GM12878 (cell line): ENCODE results near the gene SP2. TPM values are rescaled to one million over a fixed set of nuclear protein-coding genes. Genes with fewer than 3 reads are reported as not detected.

ENCODE experiments used
- ATAC-seq: fragments of 200-7000 bp; cut with Tn5 transposase; 3 replicates; pipeline ENCODE4 v1.9.1; 2020; ENCODE audit warnings: mild to moderate bottlenecking, moderate library complexity
- BruUV-seq: library from RNA; stranded (reverse); fragments of 400-500 nt; replicated peaks from 2 replicates; lab custom pipeline; 2021; lab: Mats Ljungman, UMichigan
- CTCF ChIA-PET: fragments of 300-600 bp; sonication (Branson Sonifier 250); formaldehyde crosslinking; extraction: SDS; loops from one replicate; lab custom pipeline; 2021; ENCODE audit warnings: inconsistent platforms; lab: Yijun Ruan, JAX
- POLR2A ChIA-PET: fragments of 350-600 bp; formaldehyde crosslinking; extraction: SDS; loops from one replicate; lab custom pipeline; 2021; ENCODE audit warnings: inconsistent platforms; lab: Charles Lee
- RAD21 ChIA-PET: fragments of 300-600 bp; sonication (Branson Sonifier 250); formaldehyde crosslinking; loops from one replicate; lab custom pipeline; 2023; ENCODE audit warnings: antibody characterized with exemption; ENCODE audit not compliant: unreplicated experiment; lab: Charles Lee
- SMC1A ChIA-PET: fragments of 300-600 bp; sonication (Branson Sonifier 250); formaldehyde crosslinking; loops from one replicate; lab custom pipeline; 2023; ENCODE audit not compliant: unreplicated experiment, uncharacterized antibody; lab: Charles Lee
- DNase-seq: peaks from one replicate; pipeline ENCODE4 v3.0.0-alpha.2; 2011; ENCODE audit warnings: low read depth, low spot score
- FAIRE-seq: peaks from 3 replicates; lab custom pipeline; 2011; peaks lifted over from hg19 to GRCh38; lab: Jason Lieb, UNC
- H2AFZ ChIP-seq: 2 replicates; pipeline ENCODE4 v1.6.0; 2011; ENCODE audit warnings: low read depth, low read length, control low read depth; ENCODE audit not compliant: control insufficient read depth
- H3K27ac ChIP-seq: 2 replicates; pipeline ENCODE4 v1.5.1; 2011; ENCODE audit warnings: control low read depth; ENCODE audit not compliant: control insufficient read depth, insufficient read depth
- H3K27me3 ChIP-seq, 2 experiments: replicated peaks in 1 of 2; 2 replicates each; pipeline versions ENCODE4 v1.6.0 to v1.6.1; 2011; ENCODE audit warnings: low read length in 1 of 2; ENCODE audit not compliant: control insufficient read depth in 2 of 2, insufficient read depth in 2 of 2
- H3K36me3 ChIP-seq, 2 experiments: 2 replicates each; pipeline ENCODE4 v1.5.1; 2011; ENCODE audit warnings: low read length in 1 of 2; ENCODE audit not compliant: control insufficient read depth in 2 of 2, insufficient read depth in 2 of 2
- H3K4me1 ChIP-seq: 2 replicates; pipeline ENCODE4 v1.6.1; 2011; ENCODE audit warnings: mild to moderate bottlenecking, low read length, moderate library complexity, mixed read lengths; ENCODE audit not compliant: control insufficient read depth, insufficient read depth
- H3K4me2 ChIP-seq: 2 replicates; pipeline ENCODE4 v1.6.0; 2011; ENCODE audit warnings: control low read depth; ENCODE audit not compliant: control insufficient read depth, insufficient read depth
- H3K4me3 ChIP-seq: fragments of 200-600 bp; sonication (generic); 2 replicates; pipeline ENCODE4 v1.5.1; 2016
- H3K79me2 ChIP-seq: 2 replicates; pipeline ENCODE4 v1.6.0; 2011; ENCODE audit warnings: low read length; ENCODE audit not compliant: control insufficient read depth, insufficient read depth
- H3K9ac ChIP-seq: 2 replicates; pipeline ENCODE4 v1.8.0; 2011; ENCODE audit warnings: low read length, control low read depth, mixed read lengths; ENCODE audit not compliant: control insufficient read depth, insufficient read depth
- H3K9me3 ChIP-seq: replicated peaks from 3 replicates; pipeline ENCODE4 v1.5.1; 2011; ENCODE audit warnings: mild to moderate bottlenecking, low read length; ENCODE audit not compliant: control insufficient read depth, insufficient read depth
- H4K20me1 ChIP-seq: 2 replicates; pipeline ENCODE4 v1.6.0; 2011; ENCODE audit not compliant: control insufficient read depth, insufficient read depth
- BCLAF1 ChIP-seq: fragments of 450-650 bp; IDR thresholded peaks from 2 replicates; pipeline ENCODE4 v1.6.1; 2017; ENCODE audit warnings: antibody characterized with exemption, mild to moderate bottlenecking, moderate library complexity
- CHD1 ChIP-seq: IDR thresholded peaks from 2 replicates; pipeline ENCODE4 v1.6.1; 2012; ENCODE audit warnings: low read depth, low read length, improper control_type of control experiment
- CTCF ChIP-seq, 3 experiments: IDR thresholded peaks in 2 of 3; conservative IDR thresholded peaks in 1 of 3; 2 replicates each; pipeline ENCODE4 v1.5.1; 2011; ENCODE audit warnings: low read depth in 3 of 3, low read length in 3 of 3, mild to moderate bottlenecking in 3 of 3, control low read depth in 2 of 3, moderate library complexity in 2 of 3, inconsistent platforms in 1 of 3, mixed read lengths in 1 of 3; ENCODE audit not compliant: control insufficient read depth in 2 of 3, insufficient read depth in 1 of 3; ENCODE audit errors: extremely low read depth in 1 of 3
- RAD21 ChIP-seq: IDR thresholded peaks from 2 replicates; pipeline ENCODE4 v1.6.1; 2011; ENCODE audit warnings: mild to moderate bottlenecking, low read depth, low read length, moderate library complexity; ENCODE audit not compliant: insufficient read depth
- ZSCAN29 ChIP-seq: fragments of 450-650 bp; IDR thresholded peaks from 2 replicates; pipeline ENCODE4 v1.6.1; 2017; ENCODE audit warnings: mild to moderate bottlenecking, moderate library complexity
- WGBS: methylation state at CpG from one replicate; pipeline ENCODE4 v1.1.6; 2016; ENCODE audit warnings: low lambda C conversion rate; ENCODE audit not compliant: insufficient replicate concordance, insufficient coverage; ENCODE audit errors: missing lambda C conversion rate; 5-methylcytosine and 5-hydroxymethylcytosine counted together
- in situ Hi-C: fragments of 300-500 bp; cut with MboI; formaldehyde crosslinking; loops from 9 replicates; pipeline ENCODE4 v1.14.3; 2018; ENCODE audit warnings: mixed read lengths
- intact Hi-C: fragments of 100-400 bp; cut with micrococcal nuclease; formaldehyde crosslinking; loops from one replicate; pipeline ENCODE4 v1.14.2; 2022; ENCODE audit not compliant: unreplicated experiment
- polyA plus RNA-seq, 11 experiments: library from polyadenylated mRNA; depleted of rRNA in 4 of 11; unstranded in 6 of 11; stranded (reverse) in 5 of 11; fragments of >200 nt; fragmentation: Nextera tagmentation in 4 of 11; fragmentation: Illumina TruSeq in 1 of 11; extraction: Ambion mirVana in 4 of 11; extraction: Trizol in 1 of 11; gene quantifications; 1 replicate in 1 of 11; 2 replicates in 10 of 11; pipeline versions ENCODE4 v1.2.1 to v1.2.3, GENCODE V29; 2011 to 2016; ENCODE audit warnings: inconsistent platforms in 2 of 11, missing spikeins in 2 of 11, low read depth in 1 of 11
- total RNA-seq, 4 experiments: library from RNA; depleted of rRNA in 3 of 4; stranded (reverse); fragments of >200 nt in 3 of 4; fragmentation: Illumina TruSeq in 1 of 4; extraction: Trizol in 1 of 4; gene quantifications; 2 replicates each; pipeline versions ENCODE4 v1.2.1 to v1.2.3, GENCODE V29; 2013 to 2021
- TF ChIP-seq, protein P1 (sequence below): fragments of 450-650 bp; IDR thresholded peaks from 2 replicates; pipeline ENCODE4 v1.6.1; 2018; ENCODE audit warnings: borderline replicate concordance, mild to moderate bottlenecking; ENCODE audit not compliant: partially characterized antibody

SP2 gene
- total and polyA plus RNA-seq, 10 of the 15 experiments (the other 5 are each of a cell fraction or from before 2014, with no cell fraction given) = 1.2 to 19.1 (median 4.8) TPM

GRCh38 chr17:47847341-47848197 is 48.5 kb upstream of the SP2 start:
- intact Hi-C loops = no loop called here
- H4K20me1 ChIP-seq = no peaks in the 10 kb centered on the region
- ATAC-seq (no peak), DNase-seq (no peak), FAIRE-seq (no peak)
- ChIA-PET POLR2A (no interaction called here), RAD21 (interaction anchor here (1.0 to 2.4 kb wide), 3 partner anchors 42 to 48 kb away, joined by 3 to 6 read pairs (median 3); no protein-coding TSS in a partner anchor), SMC1A (interaction anchor here (0.7 to 13.1 kb wide), 4 partner anchors 41 to 123 kb away, joined by 3 to 231 read pairs (median 3); partner anchors contain the start of gene SP2), CTCF (interaction anchor here (0.7 to 12.4 kb wide), 8 partner anchors 12 to 170 kb away, joined by 3 to 502 read pairs (median 4); partner anchors contain the start of genes CDK5RAP3 and SP2)
- no peaks in the 10 kb centered on the region for H3K36me3 ChIP-seq
- H3K27ac ChIP-seq = no peak overlapping the region
- no peak overlapping the region for H3K4me2 ChIP-seq
- in situ Hi-C loops = loop anchor here (10.0 kb wide), 1 partner anchor 777 kb away; the partner anchor contains the start of gene HOXB9
- peaks cover 12% of the 10 kb centered on the region for H3K4me1 ChIP-seq
- no peak overlapping the region for H3K4me3 ChIP-seq
- no peak overlapping the region for H2AFZ ChIP-seq
- peaks cover 19 to 28% of the 10 kb centered on the region in 2 experiments for H3K27me3 ChIP-seq
- TF ChIP-seq CHD1 (no peak), RAD21 (peak; percentile 15; the same call in 1 of the 2 replicates), BCLAF1 (no peak), CTCF (IDR thresholded peaks at IDR 0.05 in 2 of 3, conservative IDR thresholded peaks at IDR 0.05 in 1 of 3; ENCODE audit: control insufficient read depth in 2 of 3, extremely low read depth in 1 of 3, insufficient read depth in 1 of 3, low read depth in 3 of 3, low read length in 3 of 3) (peak in 2 of 3 experiments; percentile 26 to 28; a peak in 2 of 6 replicates), ZSCAN29 (no peak)
- TF ChIP-seq, protein P1, sequence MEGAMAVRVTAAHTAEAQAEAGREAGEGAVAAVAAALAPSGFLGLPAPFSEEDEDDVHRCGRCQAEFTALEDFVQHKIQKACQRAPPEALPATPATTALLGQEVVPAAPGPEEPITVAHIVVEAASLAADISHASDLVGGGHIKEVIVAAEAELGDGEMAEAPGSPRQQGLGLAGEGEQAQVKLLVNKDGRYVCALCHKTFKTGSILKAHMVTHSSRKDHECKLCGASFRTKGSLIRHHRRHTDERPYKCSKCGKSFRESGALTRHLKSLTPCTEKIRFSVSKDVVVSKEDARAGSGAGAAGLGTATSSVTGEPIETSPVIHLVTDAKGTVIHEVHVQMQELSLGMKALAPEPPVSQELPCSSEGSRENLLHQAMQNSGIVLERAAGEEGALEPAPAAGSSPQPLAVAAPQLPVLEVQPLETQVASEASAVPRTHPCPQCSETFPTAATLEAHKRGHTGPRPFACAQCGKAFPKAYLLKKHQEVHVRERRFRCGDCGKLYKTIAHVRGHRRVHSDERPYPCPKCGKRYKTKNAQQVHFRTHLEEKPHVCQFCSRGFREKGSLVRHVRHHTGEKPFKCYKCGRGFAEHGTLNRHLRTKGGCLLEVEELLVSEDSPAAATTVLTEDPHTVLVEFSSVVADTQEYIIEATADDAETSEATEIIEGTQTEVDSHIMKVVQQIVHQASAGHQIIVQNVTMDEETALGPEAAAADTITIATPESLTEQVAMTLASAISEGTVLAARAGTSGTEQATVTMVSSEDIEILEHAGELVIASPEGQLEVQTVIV = no peak
- BruUV-seq = no TSS peak
- no peaks in the 10 kb centered on the region for H3K79me2 ChIP-seq
- WGBS = 22% methylated on average over 59 of the region's 71 CpGs
- no peaks in the 10 kb centered on the region for H3K9me3 ChIP-seq
- no peak overlapping the region for H3K9ac ChIP-seq
